Caco-2 (cell line): ENCODE results near the gene NDC1. TPM values are rescaled to one million over a fixed set of nuclear protein-coding genes. Genes with fewer than 3 reads are reported as not detected.
"Not testable (repeated sequence)": the region's sequence is repeated elsewhere in the genome, so short reads cannot be mapped to it uniquely, and the experiment has no call there.

Experiments used
- BruUV-seq: library from RNA; stranded (reverse); fragments of 400-500 nt; replicated peaks from 2 replicates; lab custom pipeline; 2021; lab: Mats Ljungman, UMichigan
- CTCF ChIA-PET: fragments of 300-600 bp; sonication (Branson Sonifier 250); formaldehyde crosslinking; loops from one replicate; lab custom pipeline; 2022; ENCODE audit warnings: antibody characterized with exemption; lab: Charles Lee
- POLR2A ChIA-PET: fragments of 300-600 bp; sonication (Branson Sonifier 250); formaldehyde crosslinking; loops from one replicate; lab custom pipeline; 2022; ENCODE audit warnings: antibody characterized with exemption; lab: Charles Lee
- DNase-seq, 2 experiments: peaks; one replicate each; pipeline versions ENCODE4 v3.0.0 to v3.0.0-alpha.2; 2020 to 2022
- H3K27me3 ChIP-seq: replicated peaks from 2 replicates; pipeline ENCODE4 v1.6.0; 2011; ENCODE audit warnings: low read length; ENCODE audit not compliant: control insufficient read depth, insufficient read depth
- H3K36me3 ChIP-seq: 2 replicates; pipeline ENCODE4 v1.5.1; 2011; ENCODE audit warnings: low read length; ENCODE audit not compliant: control insufficient read depth, insufficient read depth
- H3K4me1 ChIP-seq: fragments of 250-450 bp; sonication (Bioruptor Pico); 2 replicates; pipeline ENCODE4 v1.5.1; 2020; ENCODE audit warnings: mild to moderate bottlenecking
- H3K4me3 ChIP-seq: 2 replicates; pipeline ENCODE4 v1.5.1; 2011; ENCODE audit warnings: low read depth, mild to moderate bottlenecking, control low read depth, low read length
- H3K9me3 ChIP-seq: fragments of 250-450 bp; sonication (Bioruptor Pico); 2 replicates; pipeline ENCODE4 v1.5.1; 2020; ENCODE audit warnings: mild to moderate bottlenecking, moderate library complexity
- H3K27ac Mint-ChIP-seq: one replicate; pipeline ENCODE4 v1.8.0; 2022; ENCODE audit warnings: mixed read lengths; ENCODE audit not compliant: unreplicated experiment
- H3K27me3 Mint-ChIP-seq: one replicate; pipeline ENCODE4 v1.8.0; 2022; ENCODE audit warnings: mixed read lengths; ENCODE audit not compliant: insufficient read depth, unreplicated experiment
- H3K36me3 Mint-ChIP-seq: one replicate; pipeline ENCODE4 v1.8.0; 2022; ENCODE audit warnings: mild to moderate bottlenecking, mixed read lengths; ENCODE audit not compliant: insufficient read depth, unreplicated experiment
- H3K4me1 Mint-ChIP-seq: one replicate; pipeline ENCODE4 v1.8.0; 2022; ENCODE audit warnings: low read depth, mixed read lengths; ENCODE audit not compliant: unreplicated experiment
- H3K4me3 Mint-ChIP-seq: one replicate; pipeline ENCODE4 v1.8.0; 2022; ENCODE audit warnings: mild to moderate bottlenecking, moderate library complexity, mixed read lengths; ENCODE audit not compliant: unreplicated experiment
- H3K9me3 Mint-ChIP-seq: one replicate; pipeline ENCODE4 v1.8.0; 2022; ENCODE audit warnings: mixed read lengths; ENCODE audit not compliant: unreplicated experiment
- intact Hi-C: fragments of 100-400 bp; cut with micrococcal nuclease; formaldehyde crosslinking; loops from one replicate; pipeline ENCODE4 v1.10.0; 2022; ENCODE audit not compliant: unreplicated experiment
- total RNA-seq: library from RNA; stranded (reverse); gene quantifications from 2 replicates; pipeline ENCODE4 v1.2.3, GENCODE V29; 2022
- TF ChIP-seq, protein P1 (sequence below), 2 experiments: fragments of 200-600 bp in 1 of 2; IDR thresholded peaks; 1 replicate in 1 of 2; 2 replicates in 1 of 2; pipeline versions ENCODE4 v1.5.1 to v1.8.0; 2011 to 2022; ENCODE audit warnings: antibody characterized with exemption in 1 of 2, control low read depth in 1 of 2, inconsistent platforms in 1 of 2, low read depth in 1 of 2, low read length in 1 of 2, mild to moderate bottlenecking in 1 of 2, moderate library complexity in 1 of 2; ENCODE audit not compliant: insufficient read depth in 1 of 2, severe bottlenecking in 1 of 2, unreplicated experiment in 1 of 2

The NDC1 gene
- total RNA-seq, 1 experiment from 2014 or later = 28.8 TPM

DNA sequence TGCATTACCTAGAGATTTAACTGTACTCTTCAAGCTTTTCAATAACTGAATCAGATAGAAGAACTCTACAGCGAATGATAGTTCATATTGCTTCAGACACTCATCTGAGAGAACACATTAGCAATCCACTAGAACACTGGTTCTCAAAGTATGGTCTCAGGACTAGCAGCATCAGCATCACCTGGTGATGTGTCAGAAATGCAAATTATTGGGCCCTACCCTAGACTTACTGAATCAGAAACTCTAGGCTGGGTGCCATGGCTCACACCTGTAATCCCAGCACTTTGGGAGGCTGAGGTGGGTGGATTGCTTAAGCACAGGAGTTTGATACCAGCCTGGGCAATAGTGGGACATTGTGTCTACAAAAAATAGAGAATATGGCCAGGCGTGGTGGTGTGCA is 74.2 kb downstream of the NDC1 start:
- CTCF ChIA-PET = no interaction called here
- H3K4me3 ChIP-seq = no peak overlapping the region
- TF ChIP-seq, protein P1, sequence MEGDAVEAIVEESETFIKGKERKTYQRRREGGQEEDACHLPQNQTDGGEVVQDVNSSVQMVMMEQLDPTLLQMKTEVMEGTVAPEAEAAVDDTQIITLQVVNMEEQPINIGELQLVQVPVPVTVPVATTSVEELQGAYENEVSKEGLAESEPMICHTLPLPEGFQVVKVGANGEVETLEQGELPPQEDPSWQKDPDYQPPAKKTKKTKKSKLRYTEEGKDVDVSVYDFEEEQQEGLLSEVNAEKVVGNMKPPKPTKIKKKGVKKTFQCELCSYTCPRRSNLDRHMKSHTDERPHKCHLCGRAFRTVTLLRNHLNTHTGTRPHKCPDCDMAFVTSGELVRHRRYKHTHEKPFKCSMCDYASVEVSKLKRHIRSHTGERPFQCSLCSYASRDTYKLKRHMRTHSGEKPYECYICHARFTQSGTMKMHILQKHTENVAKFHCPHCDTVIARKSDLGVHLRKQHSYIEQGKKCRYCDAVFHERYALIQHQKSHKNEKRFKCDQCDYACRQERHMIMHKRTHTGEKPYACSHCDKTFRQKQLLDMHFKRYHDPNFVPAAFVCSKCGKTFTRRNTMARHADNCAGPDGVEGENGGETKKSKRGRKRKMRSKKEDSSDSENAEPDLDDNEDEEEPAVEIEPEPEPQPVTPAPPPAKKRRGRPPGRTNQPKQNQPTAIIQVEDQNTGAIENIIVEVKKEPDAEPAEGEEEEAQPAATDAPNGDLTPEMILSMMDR (IDR thresholded peaks at IDR 0.05; ENCODE audit: insufficient read depth in 1 of 2, low read depth in 1 of 2, low read length in 1 of 2, severe bottlenecking in 1 of 2, unreplicated experiment in 1 of 2) = no peak
- Mint-ChIP-seq H3K27ac (no peak overlapping the region), H3K4me1 (no peaks in the 10 kb centered on the region), H3K27me3 (no peaks in the 10 kb centered on the region), H3K4me3 (no peak overlapping the region), H3K36me3 (peaks cover 5% of the 10 kb centered on the region), H3K9me3 (no peaks in the 10 kb centered on the region)
- no peaks in the 10 kb centered on the region for H3K4me1 ChIP-seq
- intact Hi-C loops = no loop called here
- no peaks in the 10 kb centered on the region for H3K9me3 ChIP-seq
- no peak for DNase-seq
- H3K36me3 ChIP-seq = no peaks in the 10 kb centered on the region
- H3K27me3 ChIP-seq = no peaks in the 10 kb centered on the region
- POLR2A ChIA-PET = no interaction called here
- no TSS peak for BruUV-seq

DNA sequence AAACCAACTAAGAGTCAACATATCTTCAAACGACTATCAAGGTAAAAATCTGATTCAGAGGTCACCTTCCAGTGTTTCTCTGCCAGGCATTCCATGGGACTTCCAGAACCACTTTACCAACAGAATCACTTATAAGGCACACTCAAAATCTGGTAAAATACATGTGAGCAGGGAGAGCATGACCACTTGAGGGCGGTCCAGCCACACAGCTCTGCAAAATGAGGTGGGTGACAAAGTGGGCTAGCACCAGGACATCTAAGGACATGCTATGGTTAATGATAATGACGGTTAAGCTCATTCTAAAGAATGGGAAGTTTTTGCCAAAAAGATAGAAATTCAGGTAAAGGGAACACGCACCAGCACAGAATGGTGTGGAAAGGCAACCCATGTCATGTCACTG is 74.6 kb downstream of the NDC1 start:
- BruUV-seq = no TSS peak
- no peaks in the 10 kb centered on the region for H3K4me1 ChIP-seq
- no peaks in the 10 kb centered on the region for H3K9me3 ChIP-seq
- Mint-ChIP-seq H3K4me3 (no peak overlapping the region), H3K9me3 (no peaks in the 10 kb centered on the region), H3K4me1 (no peaks in the 10 kb centered on the region), H3K27ac (no peak overlapping the region), H3K36me3 (peaks cover under 1% of the 10 kb centered on the region), H3K27me3 (no peaks in the 10 kb centered on the region)
- H3K27me3 ChIP-seq = no peaks in the 10 kb centered on the region
- intact Hi-C loops = no loop called here
- TF ChIP-seq, protein P1 (IDR thresholded peaks at IDR 0.05; ENCODE audit: insufficient read depth in 1 of 2, low read depth in 1 of 2, low read length in 1 of 2, severe bottlenecking in 1 of 2, unreplicated experiment in 1 of 2) = no peak
- no peak overlapping the region for H3K4me3 ChIP-seq
- CTCF ChIA-PET = no interaction called here
- no peaks in the 10 kb centered on the region for H3K36me3 ChIP-seq
- no peak for DNase-seq
- POLR2A ChIA-PET = interaction anchor here (0.5 kb wide), 1 partner anchor 22 kb away, joined by 7 read pairs; no protein-coding TSS in a partner anchor

DNA sequence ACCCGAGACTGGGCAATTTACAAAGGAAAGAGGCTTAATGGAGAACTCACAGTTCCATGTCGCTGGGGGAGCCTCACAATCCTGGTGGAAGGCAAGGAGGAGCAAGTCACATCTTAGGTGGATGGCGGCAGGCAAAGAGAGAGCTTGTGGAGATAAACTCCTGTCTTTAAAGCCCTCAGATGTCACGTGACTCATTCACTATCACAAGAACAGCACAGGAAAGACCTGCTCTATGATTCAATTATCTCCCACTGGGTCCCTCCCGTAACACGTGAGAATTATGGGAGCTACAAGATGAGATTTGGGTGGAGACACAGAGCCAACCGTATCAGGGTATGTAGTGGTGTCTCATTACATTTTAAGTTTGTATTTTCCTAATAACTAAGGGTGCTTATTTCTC is 77.6 kb downstream of the NDC1 start:
- H3K27me3 Mint-ChIP-seq, H3K4me1 Mint-ChIP-seq, intact Hi-C loops, H3K27me3 ChIP-seq, H3K27ac Mint-ChIP-seq, H3K4me1 ChIP-seq, H3K36me3 Mint-ChIP-seq, H3K4me3 Mint-ChIP-seq, H3K9me3 Mint-ChIP-seq, CTCF ChIA-PET, H3K4me3 ChIP-seq, DNase-seq, H3K9me3 ChIP-seq, BruUV-seq, H3K36me3 ChIP-seq, POLR2A ChIA-PET: not testable (repeated sequence)

DNA sequence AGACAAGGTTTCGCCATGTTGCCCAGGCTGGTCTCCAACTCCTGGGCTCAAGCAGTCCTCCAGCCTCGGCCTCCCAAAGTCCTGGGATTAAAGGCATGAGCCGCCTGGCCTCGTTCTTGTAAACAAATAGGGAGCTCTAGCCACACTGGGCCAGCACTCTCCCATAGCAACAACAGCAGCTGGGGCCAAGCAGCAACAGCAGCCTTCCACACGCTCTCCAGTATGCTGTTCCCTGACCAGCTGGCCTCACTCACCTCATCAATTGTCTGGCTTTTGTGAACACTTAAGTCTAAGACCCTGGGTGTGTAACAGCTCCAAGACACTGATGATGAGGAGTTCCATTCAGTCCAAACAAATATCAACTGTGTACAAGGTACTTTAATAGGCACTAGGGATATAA is 82.2 kb downstream of the NDC1 start:
- H3K4me3 ChIP-seq = no peak overlapping the region
- Mint-ChIP-seq H3K4me1 (no peaks in the 10 kb centered on the region), H3K36me3 (no peaks in the 10 kb centered on the region), H3K4me3 (no peak overlapping the region), H3K27ac (no peak overlapping the region), H3K27me3 (no peaks in the 10 kb centered on the region), H3K9me3 (no peaks in the 10 kb centered on the region)
- no peaks in the 10 kb centered on the region for H3K9me3 ChIP-seq
- TF ChIP-seq, protein P1 (IDR thresholded peaks at IDR 0.05; ENCODE audit: insufficient read depth in 1 of 2, low read depth in 1 of 2, low read length in 1 of 2, severe bottlenecking in 1 of 2, unreplicated experiment in 1 of 2) = no peak
- no peaks in the 10 kb centered on the region for H3K36me3 ChIP-seq
- BruUV-seq = no TSS peak
- CTCF ChIA-PET = no interaction called here
- intact Hi-C loops = loop anchor here (2.0 kb wide), 1 partner anchor 41 kb away; no protein-coding TSS in a partner anchor
- no peaks in the 10 kb centered on the region for H3K27me3 ChIP-seq
- POLR2A ChIA-PET = no interaction called here
- DNase-seq = no peak
- 0 out of 2 replicates have a peak, but pooled peaks cover 4% of the 10 kb centered on the region for H3K4me1 ChIP-seq
